ENCODE results near the gene TAF5.

DNA sequence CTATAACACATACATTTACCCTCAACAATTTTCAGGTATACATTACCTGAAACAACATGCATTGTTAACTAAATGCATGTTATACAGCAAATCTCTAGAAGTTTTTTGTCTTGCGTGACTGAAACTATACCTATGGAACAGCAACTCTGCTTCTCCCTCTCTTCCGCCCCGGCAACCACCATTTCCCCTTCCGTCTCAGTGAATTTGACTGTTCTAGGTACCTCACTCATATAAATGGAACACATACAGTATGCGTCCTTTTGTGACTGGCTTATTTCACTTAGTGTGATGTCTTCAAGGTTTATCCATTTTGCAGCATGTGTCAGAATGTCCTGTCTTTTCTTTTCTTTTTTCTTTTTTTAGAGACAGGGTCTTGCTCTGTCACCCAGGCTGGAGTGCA, 61.9 kb downstream of the TAF5 start:
- TF ChIP-seq POLR2A (IDR thresholded peaks at IDR 0.05): no peak
- TF ChIP-seq, protein P1, sequence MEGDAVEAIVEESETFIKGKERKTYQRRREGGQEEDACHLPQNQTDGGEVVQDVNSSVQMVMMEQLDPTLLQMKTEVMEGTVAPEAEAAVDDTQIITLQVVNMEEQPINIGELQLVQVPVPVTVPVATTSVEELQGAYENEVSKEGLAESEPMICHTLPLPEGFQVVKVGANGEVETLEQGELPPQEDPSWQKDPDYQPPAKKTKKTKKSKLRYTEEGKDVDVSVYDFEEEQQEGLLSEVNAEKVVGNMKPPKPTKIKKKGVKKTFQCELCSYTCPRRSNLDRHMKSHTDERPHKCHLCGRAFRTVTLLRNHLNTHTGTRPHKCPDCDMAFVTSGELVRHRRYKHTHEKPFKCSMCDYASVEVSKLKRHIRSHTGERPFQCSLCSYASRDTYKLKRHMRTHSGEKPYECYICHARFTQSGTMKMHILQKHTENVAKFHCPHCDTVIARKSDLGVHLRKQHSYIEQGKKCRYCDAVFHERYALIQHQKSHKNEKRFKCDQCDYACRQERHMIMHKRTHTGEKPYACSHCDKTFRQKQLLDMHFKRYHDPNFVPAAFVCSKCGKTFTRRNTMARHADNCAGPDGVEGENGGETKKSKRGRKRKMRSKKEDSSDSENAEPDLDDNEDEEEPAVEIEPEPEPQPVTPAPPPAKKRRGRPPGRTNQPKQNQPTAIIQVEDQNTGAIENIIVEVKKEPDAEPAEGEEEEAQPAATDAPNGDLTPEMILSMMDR (IDR thresholded peaks at IDR 0.05): no peak

Measured in breast epithelium (tissue), 3 donors.